Cardiac fibroblast (primary cell): ENCODE results near the gene SCARF2.

Experiments
- DNase-seq, 2 donors: peaks; one replicate each; pipeline versions ENCODE4 v3.0.0 to v3.0.0-alpha.2; 2010; ENCODE audit warnings: low read depth in 2 of 2
- H3K4me3 ChIP-seq, 2 donors: replicated peaks in 1 of 2; 1 replicate in 1 of 2; 2 replicates in 1 of 2; pipeline ENCODE4 v1.5.1; 2011; ENCODE audit warnings: low read depth in 2 of 2, low read length in 2 of 2, mild to moderate bottlenecking in 2 of 2, moderate library complexity in 1 of 2
- CTCF ChIP-seq: IDR thresholded peaks from one replicate; pipeline ENCODE4 v1.5.1; 2011; ENCODE audit warnings: low read depth, mild to moderate bottlenecking, low read length, inconsistent platforms

The SCARF2 gene

GRCh38 chr22:20441631-20442484, 4.2 kb upstream of the SCARF2 start:
- H3K4me3 ChIP-seq: no peak overlapping the region
- no peak for TF ChIP-seq CTCF
- DNase-seq: peak; percentile 38 to 62

- no peak overlapping the region for H3K4me3 ChIP-seq
- DNase-seq: no peak
Measured at GRCh38 chr22:20440637-20441591, 3.3 kb upstream of the SCARF2 start.

GRCh38 chr22:20439928-20440575, 2.4 kb upstream of the SCARF2 start:
- DNase-seq: no peak
- no peak for TF ChIP-seq CTCF
- no peak overlapping the region for H3K4me3 ChIP-seq

More at GRCh38 chr22:20440637-20441591, 3.3 kb upstream of the SCARF2 start:
- no peak for TF ChIP-seq CTCF

DNA sequence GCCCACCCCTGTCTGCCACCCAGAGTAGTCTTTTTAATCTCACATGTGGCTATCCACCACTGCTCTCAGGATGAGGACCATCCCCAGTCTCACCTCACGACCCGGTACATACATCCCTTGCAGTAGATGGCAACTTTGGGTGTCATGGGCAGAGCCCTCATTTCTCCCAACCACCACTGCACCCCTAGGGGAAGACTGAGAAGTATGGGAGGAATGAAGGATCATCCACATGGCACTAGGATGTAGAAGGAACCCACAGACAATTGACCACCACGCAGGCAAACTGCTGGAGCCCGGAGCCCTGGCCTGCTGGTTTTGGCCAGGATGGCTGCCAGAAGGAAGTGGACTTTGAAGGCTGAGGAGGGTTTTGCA, 1.9 kb upstream of the SCARF2 start:
- TF ChIP-seq CTCF: no peak
- H3K4me3 ChIP-seq: no peak overlapping the region
- no peak for DNase-seq

DNA sequence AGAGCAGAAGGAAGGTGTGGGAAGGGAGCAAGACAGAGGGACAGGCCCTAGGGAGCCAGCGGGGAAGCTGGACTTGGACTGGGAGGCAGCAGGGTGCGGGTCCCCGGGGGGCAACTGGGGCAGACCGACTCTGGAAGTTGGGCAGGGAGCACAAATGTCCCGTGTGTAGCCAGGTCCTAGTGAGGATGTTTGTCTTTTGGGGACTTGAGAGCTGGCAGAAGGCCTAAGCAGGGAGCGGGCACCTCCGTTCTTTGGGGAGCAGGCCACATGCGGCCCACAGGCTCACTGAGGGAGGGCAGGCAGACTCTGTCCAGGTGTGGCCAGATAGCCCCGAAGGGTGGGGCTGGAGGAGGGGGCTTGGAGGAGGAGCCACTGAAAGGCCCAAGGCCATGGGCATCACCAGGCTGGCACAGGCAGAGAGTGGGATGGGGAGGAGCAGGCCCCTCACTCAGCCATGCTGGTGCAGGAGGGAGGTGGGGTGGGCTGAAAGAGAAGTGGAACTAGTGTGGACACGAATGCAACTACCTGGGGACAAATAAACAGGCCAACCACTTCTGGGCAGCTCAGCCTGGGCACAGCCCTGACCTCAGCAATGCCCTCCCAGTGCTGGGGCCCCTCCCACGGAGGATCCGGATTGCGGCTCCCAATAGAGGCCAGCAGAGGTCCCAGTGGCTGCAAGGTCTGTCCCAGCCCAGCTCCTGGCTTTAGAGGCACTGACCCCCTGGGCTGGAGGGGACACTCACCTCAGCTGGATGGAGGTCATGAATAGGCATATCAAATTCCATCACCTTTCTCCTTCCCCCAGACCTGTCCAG, 1.3 kb upstream of the SCARF2 start:
- peak overlapping the region in 1 of 2 donors; percentile 57 for H3K4me3 ChIP-seq
- peak; percentile 30 to 33 for DNase-seq
- TF ChIP-seq CTCF: peak; percentile 48

GRCh38 chr22:20438427-20438677, 727 bp upstream of the SCARF2 start:
- peak overlapping the region; percentile 57 to 80 for H3K4me3 ChIP-seq
- DNase-seq: no peak
- no peak for TF ChIP-seq CTCF
